Measurements from ENCODE around the gene FMNL2. TPM values are rescaled to one million over a fixed set of nuclear protein-coding genes. Genes with fewer than 3 reads are reported as not detected.

Gene FMNL2
- total RNA-seq, 3 donors from 2014 or later (not counting 1 experiment from before 2014, with no cell fraction given) = 0.34 to 3.0 (median 0.78) TPM

DNA sequence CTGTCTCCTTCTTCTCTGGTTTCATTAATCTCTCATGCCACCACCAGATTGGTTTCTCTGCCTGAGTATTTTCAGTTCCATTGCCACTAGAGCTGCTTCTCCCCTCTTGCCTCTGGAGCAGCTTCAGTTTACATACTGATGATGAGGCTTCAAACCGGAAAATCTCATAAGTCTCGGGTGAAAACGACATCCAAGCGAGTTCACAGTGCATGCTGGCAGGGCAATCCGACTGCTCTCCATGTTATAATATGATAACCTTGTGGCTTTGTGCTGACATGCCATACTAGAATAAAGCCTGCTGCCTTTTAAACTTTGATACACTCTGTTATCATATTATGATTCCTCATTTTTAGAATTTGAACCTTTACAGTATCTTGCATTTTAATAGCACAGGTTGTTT is 228.8 kb downstream of the FMNL2 start:
- Histone ChIP-seq H3K27ac (ENCODE audit: low read length) (no peak overlapping the region), H3K4me3 (ENCODE audit: low read length) (no peak overlapping the region), H3K36me3 (ENCODE audit: control insufficient read depth, insufficient read depth, low read length) (no peaks in the 10 kb centered on the region), H3K27me3 (ENCODE audit: control insufficient read depth, insufficient read depth, low read length) (no peaks in the 10 kb centered on the region), H3K4me1 (ENCODE audit: control insufficient read depth, insufficient read depth, low read length) (peaks cover 3% of the 10 kb centered on the region), H3K9me3 (ENCODE audit: control insufficient read depth, insufficient read depth, low read length) (no peaks in the 10 kb centered on the region)
- ATAC-seq (no peak), DNase-seq (no peak)
- Mint-ChIP-seq H3K4me3 (no peak overlapping the region), H3K27me3 (ENCODE audit: low read depth in 2 of 2) (peaks cover 7 to 13% of the 10 kb centered on the region in 2 donors), H3K27ac (no peak overlapping the region), H3K36me3 (no peaks in the 10 kb centered on the region), H3K4me1 (no peaks in the 10 kb centered on the region), H3K9me3 (no peaks in the 10 kb centered on the region)
- TF ChIP-seq, protein P1, sequence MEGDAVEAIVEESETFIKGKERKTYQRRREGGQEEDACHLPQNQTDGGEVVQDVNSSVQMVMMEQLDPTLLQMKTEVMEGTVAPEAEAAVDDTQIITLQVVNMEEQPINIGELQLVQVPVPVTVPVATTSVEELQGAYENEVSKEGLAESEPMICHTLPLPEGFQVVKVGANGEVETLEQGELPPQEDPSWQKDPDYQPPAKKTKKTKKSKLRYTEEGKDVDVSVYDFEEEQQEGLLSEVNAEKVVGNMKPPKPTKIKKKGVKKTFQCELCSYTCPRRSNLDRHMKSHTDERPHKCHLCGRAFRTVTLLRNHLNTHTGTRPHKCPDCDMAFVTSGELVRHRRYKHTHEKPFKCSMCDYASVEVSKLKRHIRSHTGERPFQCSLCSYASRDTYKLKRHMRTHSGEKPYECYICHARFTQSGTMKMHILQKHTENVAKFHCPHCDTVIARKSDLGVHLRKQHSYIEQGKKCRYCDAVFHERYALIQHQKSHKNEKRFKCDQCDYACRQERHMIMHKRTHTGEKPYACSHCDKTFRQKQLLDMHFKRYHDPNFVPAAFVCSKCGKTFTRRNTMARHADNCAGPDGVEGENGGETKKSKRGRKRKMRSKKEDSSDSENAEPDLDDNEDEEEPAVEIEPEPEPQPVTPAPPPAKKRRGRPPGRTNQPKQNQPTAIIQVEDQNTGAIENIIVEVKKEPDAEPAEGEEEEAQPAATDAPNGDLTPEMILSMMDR (IDR thresholded peaks at IDR 0.05) = no peak
- intact Hi-C loops (cut with micrococcal nuclease) = no loop called here
- WGBS (ENCODE audit: insufficient coverage) = 85% methylated on average over 5 of the region's 5 CpGs

DNA sequence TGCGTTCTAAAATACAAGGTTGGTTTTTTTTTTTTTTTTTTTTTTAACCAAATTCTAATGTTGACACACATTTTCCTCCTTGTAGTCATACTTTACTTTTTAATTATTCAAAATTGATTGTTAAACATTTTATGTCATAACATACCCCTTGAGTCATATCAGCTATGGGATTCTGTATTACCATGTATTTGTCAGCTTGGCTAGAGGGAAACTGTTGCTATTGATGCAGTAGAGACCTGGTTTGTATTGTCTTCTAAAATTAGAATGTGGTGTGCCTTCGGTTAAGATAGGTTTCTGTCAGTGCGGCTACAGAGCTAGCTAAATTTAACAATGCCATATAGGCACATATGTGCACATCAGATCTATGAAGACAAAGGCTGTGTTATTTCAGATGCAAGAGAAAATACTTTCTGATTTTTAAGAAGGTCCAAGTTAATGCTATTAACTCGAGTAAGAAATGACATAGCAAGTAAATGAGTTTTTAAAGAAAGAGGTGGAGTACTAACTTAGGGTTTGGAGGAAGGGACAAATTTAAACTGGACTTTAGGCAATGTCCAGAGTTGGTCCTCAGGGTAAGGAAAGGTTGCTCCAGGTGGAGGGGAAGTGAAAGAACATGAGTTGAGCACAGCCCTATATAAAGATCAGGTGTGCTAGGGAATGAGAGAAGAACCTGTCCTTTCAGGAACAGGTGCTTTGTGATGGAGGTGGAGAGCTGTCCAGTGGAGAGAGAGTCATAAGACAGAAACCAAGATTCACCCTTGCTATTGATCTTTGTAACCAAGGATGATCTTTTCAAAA is 230.0 kb downstream of the FMNL2 start:
- no peaks in the 10 kb centered on the region for H3K36me3 ChIP-seq (ENCODE audit: control insufficient read depth, insufficient read depth, low read length)
- H3K9me3 ChIP-seq (ENCODE audit: control insufficient read depth, insufficient read depth, low read length) = no peaks in the 10 kb centered on the region
- TF ChIP-seq, protein P1 (IDR thresholded peaks at IDR 0.05) = no peak
- H3K4me1 ChIP-seq (ENCODE audit: control insufficient read depth, insufficient read depth, low read length) = no peaks in the 10 kb centered on the region
- H3K4me3 Mint-ChIP-seq = no peak overlapping the region
- no peaks in the 10 kb centered on the region for H3K4me1 Mint-ChIP-seq
- intact Hi-C loops (cut with micrococcal nuclease) = no loop called here
- no peak overlapping the region for H3K4me3 ChIP-seq (ENCODE audit: low read length)
- H3K9me3 Mint-ChIP-seq = no peaks in the 10 kb centered on the region
- no peaks in the 10 kb centered on the region for H3K27me3 ChIP-seq (ENCODE audit: control insufficient read depth, insufficient read depth, low read length)
- H3K27me3 Mint-ChIP-seq (ENCODE audit: low read depth in 2 of 2) = peaks cover 7 to 13% of the 10 kb centered on the region in 2 donors
- DNase-seq (no peak), ATAC-seq (no peak)
- H3K36me3 Mint-ChIP-seq = no peaks in the 10 kb centered on the region
- WGBS (ENCODE audit: insufficient coverage) = 39% methylated on average over 3 of the region's 4 CpGs
- H3K27ac ChIP-seq (ENCODE audit: low read length) = no peak overlapping the region
- no peak overlapping the region for H3K27ac Mint-ChIP-seq

DNA sequence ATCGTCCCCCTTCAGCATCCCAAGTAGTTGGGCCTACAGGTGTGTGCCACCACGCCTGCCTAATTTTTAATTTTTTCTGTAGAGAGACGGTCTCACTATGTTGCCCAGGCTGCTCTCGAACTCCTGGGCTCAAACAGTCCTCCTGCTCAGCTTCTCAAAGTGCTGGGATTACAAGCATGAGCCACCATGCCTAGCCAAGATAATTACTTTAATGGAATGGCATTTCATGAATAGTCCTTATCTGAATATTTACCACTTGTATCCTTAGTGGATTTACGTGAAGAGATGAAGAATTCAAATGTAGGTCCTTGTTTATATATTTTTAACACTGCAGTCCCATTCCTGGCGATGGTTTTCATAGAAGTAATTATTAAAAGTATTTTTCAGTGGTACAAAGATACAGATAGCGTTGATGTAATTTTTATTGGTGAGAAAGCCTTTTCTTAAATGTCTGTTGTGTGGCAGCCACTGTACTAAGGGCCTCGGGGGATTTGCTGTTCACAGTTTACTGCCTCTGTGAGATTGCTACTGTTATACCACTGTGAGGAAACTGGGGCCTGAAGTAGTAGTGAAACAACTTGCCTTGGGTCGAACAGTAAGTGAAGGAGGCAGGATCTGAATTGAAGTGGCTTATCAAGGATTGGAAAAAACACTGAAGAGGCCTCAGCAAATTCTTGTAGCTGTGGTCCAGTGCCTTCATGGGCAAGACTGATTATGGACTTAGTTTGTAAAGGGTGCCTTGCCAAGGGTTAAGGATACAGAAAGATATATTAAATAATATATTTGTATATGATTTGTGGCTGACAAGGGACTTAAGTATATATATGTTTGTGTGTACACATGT is 231.1 kb downstream of the FMNL2 start:
- 71% methylated on average over 8 of the region's 9 CpGs for WGBS (ENCODE audit: insufficient coverage)
- no peaks in the 10 kb centered on the region for H3K36me3 ChIP-seq (ENCODE audit: control insufficient read depth, insufficient read depth, low read length)
- Mint-ChIP-seq H3K9me3 (no peaks in the 10 kb centered on the region), H3K36me3 (no peaks in the 10 kb centered on the region), H3K27me3 (ENCODE audit: low read depth in 2 of 2) (peaks cover 7 to 13% of the 10 kb centered on the region in 2 donors), H3K27ac (no peak overlapping the region), H3K4me1 (no peaks in the 10 kb centered on the region), H3K4me3 (no peak overlapping the region)
- H3K27me3 ChIP-seq (ENCODE audit: control insufficient read depth, insufficient read depth, low read length) = no peaks in the 10 kb centered on the region
- ATAC-seq (no peak), DNase-seq (no peak)
- H3K4me1 ChIP-seq (ENCODE audit: control insufficient read depth, insufficient read depth, low read length) = no peaks in the 10 kb centered on the region
- H3K27ac ChIP-seq (ENCODE audit: low read length) = no peak overlapping the region
- H3K4me3 ChIP-seq (ENCODE audit: low read length) = no peak overlapping the region
- H3K9me3 ChIP-seq (ENCODE audit: control insufficient read depth, insufficient read depth, low read length) = no peaks in the 10 kb centered on the region
- intact Hi-C loops (cut with micrococcal nuclease) = no loop called here
- TF ChIP-seq, protein P1 (IDR thresholded peaks at IDR 0.05) = no peak

Data from natural killer cell (primary cell).